Liver (tissue), 9 donors: ENCODE data around the gene BNIPL. TPM values are rescaled to one million over a fixed set of nuclear protein-coding genes. Genes with fewer than 3 reads are reported as not detected.

Experiments used
- DNase-seq: peaks from one replicate; pipeline ENCODE4 v3.0.0-alpha.2; 2017; ENCODE audit warnings: low spot score
- H3K27ac ChIP-seq, 2 donors: one replicate each; pipeline ENCODE4 v1.7.0; 2013; ENCODE audit warnings: inconsistent platforms in 2 of 2, low read length in 2 of 2, control low read depth in 1 of 2, low read depth in 1 of 2, mild to moderate bottlenecking in 1 of 2
- H3K27me3 ChIP-seq, 4 donors: one replicate each; pipeline versions ENCODE4 v1.6.1 to v1.7.0; 2013; ENCODE audit warnings: low read length in 3 of 4, inconsistent platforms in 1 of 4, mild to moderate bottlenecking in 1 of 4, moderate library complexity in 1 of 4; ENCODE audit not compliant: control insufficient read depth in 4 of 4, insufficient read depth in 4 of 4
- H3K36me3 ChIP-seq, 4 donors: one replicate each; pipeline versions ENCODE4 v1.6.1 to v1.7.0; 2013; ENCODE audit warnings: low read length in 3 of 4, mild to moderate bottlenecking in 3 of 4, low read depth in 1 of 4, moderate library complexity in 1 of 4; ENCODE audit not compliant: control insufficient read depth in 4 of 4, insufficient read depth in 3 of 4
- H3K4me1 ChIP-seq, 4 donors: one replicate each; pipeline versions ENCODE4 v1.6.1 to v1.7.0; 2013; ENCODE audit warnings: low read length in 3 of 4, mild to moderate bottlenecking in 3 of 4, moderate library complexity in 1 of 4; ENCODE audit not compliant: control insufficient read depth in 4 of 4, insufficient read depth in 4 of 4
- H3K4me3 ChIP-seq, 3 donors: one replicate each; pipeline versions ENCODE4 v1.6.1 to v1.7.0; 2013; ENCODE audit warnings: low read length in 3 of 3, control low read depth in 1 of 3, low read depth in 1 of 3, mild to moderate bottlenecking in 1 of 3
- H3K9ac ChIP-seq, 2 donors: one replicate each; pipeline ENCODE4 v1.7.0; 2013; ENCODE audit warnings: low read length in 2 of 2, mild to moderate bottlenecking in 2 of 2, moderate library complexity in 2 of 2, control low read depth in 1 of 2, low read depth in 1 of 2
- H3K9me3 ChIP-seq, 4 donors: one replicate each; pipeline versions ENCODE4 v1.6.1 to v1.7.0; 2013; ENCODE audit warnings: low read length in 3 of 4; ENCODE audit not compliant: control insufficient read depth in 4 of 4
- EGR1 ChIP-seq, 2 donors: IDR thresholded peaks; 2 replicates each; pipeline ENCODE4 v1.6.1; 2016 to 2018; ENCODE audit warnings: antibody characterized with exemption in 2 of 2, low read depth in 2 of 2
- FOXA1 ChIP-seq: IDR thresholded peaks from 2 replicates; pipeline ENCODE4 v1.6.1; 2016; ENCODE audit warnings: antibody characterized with exemption
- HNF4A ChIP-seq, 2 donors: conservative IDR thresholded peaks; 2 replicates each; pipeline ENCODE4 v1.6.1; 2016; ENCODE audit warnings: antibody characterized with exemption in 2 of 2, mild to moderate bottlenecking in 2 of 2
- JUND ChIP-seq, 2 donors: IDR thresholded peaks; 2 replicates each; pipeline ENCODE4 v1.6.1; 2016; ENCODE audit warnings: antibody characterized with exemption in 2 of 2
- NR2F2 ChIP-seq: IDR thresholded peaks from 2 replicates; pipeline ENCODE4 v1.6.1; 2016; ENCODE audit warnings: antibody characterized with exemption
- RAD21 ChIP-seq, 2 donors: IDR thresholded peaks; 2 replicates each; pipeline ENCODE4 v1.6.1; 2016; ENCODE audit warnings: antibody characterized with exemption in 2 of 2, mild to moderate bottlenecking in 2 of 2
- RXRA ChIP-seq, 2 donors: IDR thresholded peaks; 2 replicates each; pipeline ENCODE4 v1.6.1; 2017 to 2018; ENCODE audit warnings: antibody characterized with exemption in 2 of 2, mild to moderate bottlenecking in 1 of 2
- SP1 ChIP-seq: IDR thresholded peaks from 2 replicates; pipeline ENCODE4 v1.6.1; 2018; ENCODE audit warnings: antibody characterized with exemption, mild to moderate bottlenecking
- TAF1 ChIP-seq: conservative IDR thresholded peaks from 2 replicates; pipeline ENCODE4 v1.6.1; 2016; ENCODE audit warnings: antibody characterized with exemption, mild to moderate bottlenecking
- YY1 ChIP-seq: IDR thresholded peaks from 2 replicates; pipeline ENCODE4 v1.6.1; 2016; ENCODE audit warnings: antibody characterized with exemption, mild to moderate bottlenecking
- WGBS: extraction: QIAGEN DNeasy Blood & Tissue Kit; methylation state at CpG from one replicate; pipeline ENCODE4 v1.1.7; 2013; 5-methylcytosine and 5-hydroxymethylcytosine counted together
- polyA plus RNA-seq, 2 donors: library from polyadenylated mRNA; stranded (reverse) in 1 of 2; unstranded in 1 of 2; fragments of 200-250 nt in 1 of 2; fragments of >200 nt in 1 of 2; fragmentation: Nextera tagmentation in 1 of 2; extraction: Ambion mirVana in 1 of 2; gene quantifications; one replicate each; pipeline versions ENCODE4 v1.2.1 to v1.2.3, GENCODE V29; 2013 to 2015
- total RNA-seq, 2 donors: library from RNA; depleted of rRNA; stranded (reverse); fragments of >200 nt; gene quantifications; one replicate each; pipeline ENCODE4 v1.2.3, GENCODE V29; 2014
- TF ChIP-seq, protein P1 (sequence below): IDR thresholded peaks from 2 replicates; pipeline ENCODE4 v1.6.1; 2016; ENCODE audit warnings: antibody characterized with exemption, mild to moderate bottlenecking
- TF ChIP-seq, protein P2 (sequence below): IDR thresholded peaks from 2 replicates; pipeline ENCODE4 v1.6.1; 2016; ENCODE audit warnings: antibody characterized with exemption
- TF ChIP-seq, protein P3 (sequence below): fragments of 150-350 bp; IDR thresholded peaks from 2 replicates; pipeline ENCODE4 v1.5.1; 2017; ENCODE audit warnings: improper control_type of control experiment, low read depth, low read length; ENCODE audit not compliant: missing input control
- TF ChIP-seq, protein P4 (sequence below): IDR thresholded peaks from 2 replicates; pipeline ENCODE4 v1.6.1; 2016; ENCODE audit warnings: antibody characterized with exemption
- TF ChIP-seq, protein P5 (sequence below): IDR thresholded peaks from 2 replicates; pipeline ENCODE4 v1.6.1; 2016; ENCODE audit warnings: antibody characterized with exemption
- donor health status: healthy.
- donor health status: healthy.
- donor health status: healthy.
- donor health status: healthy.
- donor health status: healthy.

BNIPL gene
- total and polyA plus RNA-seq, 4 donors, result 0.09 to 0.84 (median 0.14) TPM

DNA sequence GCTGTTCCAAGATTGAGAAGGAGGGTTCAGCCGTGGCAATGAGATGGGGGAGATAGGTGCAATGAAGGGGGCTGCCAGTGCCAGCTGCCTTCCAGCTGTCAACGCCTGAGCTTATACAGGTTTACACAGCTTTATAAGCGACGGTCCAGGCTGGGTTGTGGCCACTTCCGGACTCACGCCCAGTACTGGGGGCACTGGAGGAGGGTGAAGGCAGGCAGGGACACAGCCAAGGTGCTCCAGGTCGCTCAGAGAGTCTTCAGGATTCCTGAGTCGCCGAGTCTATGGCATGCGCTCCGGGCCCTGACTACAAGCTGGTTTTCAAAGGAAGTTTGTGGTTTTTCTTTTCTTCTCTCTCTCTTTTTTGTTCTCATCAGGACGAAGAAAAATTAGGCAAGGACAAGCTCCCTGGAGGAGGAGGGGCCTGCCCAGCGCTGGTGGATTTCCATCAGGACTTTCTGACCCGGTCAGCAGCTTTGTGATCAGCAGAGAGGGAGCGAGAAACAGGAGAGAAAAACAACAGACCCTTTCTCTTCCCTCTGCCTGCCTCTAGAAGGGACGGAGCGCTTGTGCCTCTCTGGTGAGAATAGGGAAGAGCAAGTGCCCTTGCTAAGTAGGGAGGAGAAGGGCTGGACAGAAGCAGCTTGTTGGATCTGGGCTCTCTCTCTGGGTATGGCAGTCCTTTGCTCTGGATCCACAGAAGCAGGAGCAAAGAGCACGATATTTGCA is 29.9 kb upstream of the BNIPL start, which contains the start of gene MINDY1:
MINDY1 (minus strand) TSS at position 576 of the 726 bp plus-strand sequence. CDS start 4,285 bp downstream, outside the sequence.
- Histone ChIP-seq H3K4me1 (peaks cover 18 to 67% (median 53%) of the 10 kb centered on the region in 4 donors), H3K9me3 (no peaks in the 10 kb centered on the region), H3K9ac (peak within 1 kb of the TSS; percentile 34 to 79), H3K4me3 (peak within 1 kb of the TSS; percentile 33 to 84 (median 61)), H3K36me3 (peaks cover 0 to 11% (median 4%) of the 10 kb centered on the region in 4 donors), H3K27me3 (no peaks in the 10 kb centered on the region), H3K27ac (peak within 1 kb of the TSS; percentile 84)
- WGBS, result under 1% methylated on average over 18 of the region's 18 CpGs
- DNase-seq, result peak; percentile 65
- TF ChIP-seq JUND (IDR thresholded peaks at IDR 0.05) (peak in 1 of 2 donors; percentile 21), FOXA1 (no peak), HNF4A (conservative IDR thresholded peaks at IDR 0.05) (peak; percentile 59 to 72), TAF1 (peak; percentile 91), EGR1 (IDR thresholded peaks at IDR 0.05; ENCODE audit: low read depth in 2 of 2) (no peak), RXRA (IDR thresholded peaks at IDR 0.05) (peak; percentile 49 to 53), YY1 (peak; percentile 62), RAD21 (IDR thresholded peaks at IDR 0.05) (peak; percentile 56 to 74), SP1 (peak; percentile 55)
- TF ChIP-seq, protein P1, sequence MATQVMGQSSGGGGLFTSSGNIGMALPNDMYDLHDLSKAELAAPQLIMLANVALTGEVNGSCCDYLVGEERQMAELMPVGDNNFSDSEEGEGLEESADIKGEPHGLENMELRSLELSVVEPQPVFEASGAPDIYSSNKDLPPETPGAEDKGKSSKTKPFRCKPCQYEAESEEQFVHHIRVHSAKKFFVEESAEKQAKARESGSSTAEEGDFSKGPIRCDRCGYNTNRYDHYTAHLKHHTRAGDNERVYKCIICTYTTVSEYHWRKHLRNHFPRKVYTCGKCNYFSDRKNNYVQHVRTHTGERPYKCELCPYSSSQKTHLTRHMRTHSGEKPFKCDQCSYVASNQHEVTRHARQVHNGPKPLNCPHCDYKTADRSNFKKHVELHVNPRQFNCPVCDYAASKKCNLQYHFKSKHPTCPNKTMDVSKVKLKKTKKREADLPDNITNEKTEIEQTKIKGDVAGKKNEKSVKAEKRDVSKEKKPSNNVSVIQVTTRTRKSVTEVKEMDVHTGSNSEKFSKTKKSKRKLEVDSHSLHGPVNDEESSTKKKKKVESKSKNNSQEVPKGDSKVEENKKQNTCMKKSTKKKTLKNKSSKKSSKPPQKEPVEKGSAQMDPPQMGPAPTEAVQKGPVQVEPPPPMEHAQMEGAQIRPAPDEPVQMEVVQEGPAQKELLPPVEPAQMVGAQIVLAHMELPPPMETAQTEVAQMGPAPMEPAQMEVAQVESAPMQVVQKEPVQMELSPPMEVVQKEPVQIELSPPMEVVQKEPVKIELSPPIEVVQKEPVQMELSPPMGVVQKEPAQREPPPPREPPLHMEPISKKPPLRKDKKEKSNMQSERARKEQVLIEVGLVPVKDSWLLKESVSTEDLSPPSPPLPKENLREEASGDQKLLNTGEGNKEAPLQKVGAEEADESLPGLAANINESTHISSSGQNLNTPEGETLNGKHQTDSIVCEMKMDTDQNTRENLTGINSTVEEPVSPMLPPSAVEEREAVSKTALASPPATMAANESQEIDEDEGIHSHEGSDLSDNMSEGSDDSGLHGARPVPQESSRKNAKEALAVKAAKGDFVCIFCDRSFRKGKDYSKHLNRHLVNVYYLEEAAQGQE, result peak; percentile 91
- TF ChIP-seq, protein P2, sequence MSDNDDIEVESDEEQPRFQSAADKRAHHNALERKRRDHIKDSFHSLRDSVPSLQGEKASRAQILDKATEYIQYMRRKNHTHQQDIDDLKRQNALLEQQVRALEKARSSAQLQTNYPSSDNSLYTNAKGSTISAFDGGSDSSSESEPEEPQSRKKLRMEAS, result no peak
- TF ChIP-seq, protein P3, sequence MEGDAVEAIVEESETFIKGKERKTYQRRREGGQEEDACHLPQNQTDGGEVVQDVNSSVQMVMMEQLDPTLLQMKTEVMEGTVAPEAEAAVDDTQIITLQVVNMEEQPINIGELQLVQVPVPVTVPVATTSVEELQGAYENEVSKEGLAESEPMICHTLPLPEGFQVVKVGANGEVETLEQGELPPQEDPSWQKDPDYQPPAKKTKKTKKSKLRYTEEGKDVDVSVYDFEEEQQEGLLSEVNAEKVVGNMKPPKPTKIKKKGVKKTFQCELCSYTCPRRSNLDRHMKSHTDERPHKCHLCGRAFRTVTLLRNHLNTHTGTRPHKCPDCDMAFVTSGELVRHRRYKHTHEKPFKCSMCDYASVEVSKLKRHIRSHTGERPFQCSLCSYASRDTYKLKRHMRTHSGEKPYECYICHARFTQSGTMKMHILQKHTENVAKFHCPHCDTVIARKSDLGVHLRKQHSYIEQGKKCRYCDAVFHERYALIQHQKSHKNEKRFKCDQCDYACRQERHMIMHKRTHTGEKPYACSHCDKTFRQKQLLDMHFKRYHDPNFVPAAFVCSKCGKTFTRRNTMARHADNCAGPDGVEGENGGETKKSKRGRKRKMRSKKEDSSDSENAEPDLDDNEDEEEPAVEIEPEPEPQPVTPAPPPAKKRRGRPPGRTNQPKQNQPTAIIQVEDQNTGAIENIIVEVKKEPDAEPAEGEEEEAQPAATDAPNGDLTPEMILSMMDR, result peak; percentile 40
- TF ChIP-seq, protein P4, sequence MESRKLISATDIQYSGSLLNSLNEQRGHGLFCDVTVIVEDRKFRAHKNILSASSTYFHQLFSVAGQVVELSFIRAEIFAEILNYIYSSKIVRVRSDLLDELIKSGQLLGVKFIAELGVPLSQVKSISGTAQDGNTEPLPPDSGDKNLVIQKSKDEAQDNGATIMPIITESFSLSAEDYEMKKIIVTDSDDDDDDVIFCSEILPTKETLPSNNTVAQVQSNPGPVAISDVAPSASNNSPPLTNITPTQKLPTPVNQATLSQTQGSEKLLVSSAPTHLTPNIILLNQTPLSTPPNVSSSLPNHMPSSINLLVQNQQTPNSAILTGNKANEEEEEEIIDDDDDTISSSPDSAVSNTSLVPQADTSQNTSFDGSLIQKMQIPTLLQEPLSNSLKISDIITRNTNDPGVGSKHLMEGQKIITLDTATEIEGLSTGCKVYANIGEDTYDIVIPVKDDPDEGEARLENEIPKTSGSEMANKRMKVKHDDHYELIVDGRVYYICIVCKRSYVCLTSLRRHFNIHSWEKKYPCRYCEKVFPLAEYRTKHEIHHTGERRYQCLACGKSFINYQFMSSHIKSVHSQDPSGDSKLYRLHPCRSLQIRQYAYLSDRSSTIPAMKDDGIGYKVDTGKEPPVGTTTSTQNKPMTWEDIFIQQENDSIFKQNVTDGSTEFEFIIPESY, result no peak

DNA sequence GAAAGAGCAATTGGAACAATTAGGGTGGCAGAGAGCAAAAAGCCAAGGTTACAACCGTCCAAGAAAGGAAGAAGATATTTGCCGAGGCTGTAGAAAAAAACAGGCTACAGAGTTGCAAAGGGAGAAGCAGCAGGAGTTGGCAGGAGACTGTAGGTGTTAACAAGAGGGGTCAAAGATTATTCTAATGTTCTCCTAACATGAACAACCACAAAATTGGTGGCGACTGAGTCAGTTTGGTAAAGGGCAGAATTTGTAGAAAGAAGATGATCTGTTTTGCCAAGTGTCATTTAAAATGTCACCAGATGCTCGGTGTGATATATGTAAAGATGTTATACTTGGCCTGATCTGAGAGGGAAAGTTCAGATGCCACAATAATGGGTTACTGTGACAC is 28.5 kb upstream of the BNIPL start:
- no peaks in the 10 kb centered on the region for H3K36me3 ChIP-seq
- H3K9ac ChIP-seq, result peak overlapping the region in 1 of 2 donors; percentile 64
- peaks cover 18 to 68% (median 61%) of the 10 kb centered on the region in 4 donors for H3K4me1 ChIP-seq
- H3K9me3 ChIP-seq, result no peaks in the 10 kb centered on the region
- no peak for DNase-seq
- H3K27me3 ChIP-seq, result no peaks in the 10 kb centered on the region
- H3K27ac ChIP-seq, result peak overlapping the region; percentile 84
- WGBS, result 6% methylated on average over 4 of the region's 4 CpGs
- peak overlapping the region in 1 of 3 donors; percentile 78 for H3K4me3 ChIP-seq
- TF ChIP-seq FOXA1, result no peak
- no peak for TF ChIP-seq EGR1 (IDR thresholded peaks at IDR 0.05; ENCODE audit: low read depth in 2 of 2)
- TF ChIP-seq SP1, result no peak
- TF ChIP-seq YY1, result no peak
- TF ChIP-seq TAF1, result no peak
- TF ChIP-seq RXRA (IDR thresholded peaks at IDR 0.05), result no peak
- TF ChIP-seq, protein P3, result no peak
- no peak for TF ChIP-seq HNF4A (conservative IDR thresholded peaks at IDR 0.05)
- TF ChIP-seq, protein P5, sequence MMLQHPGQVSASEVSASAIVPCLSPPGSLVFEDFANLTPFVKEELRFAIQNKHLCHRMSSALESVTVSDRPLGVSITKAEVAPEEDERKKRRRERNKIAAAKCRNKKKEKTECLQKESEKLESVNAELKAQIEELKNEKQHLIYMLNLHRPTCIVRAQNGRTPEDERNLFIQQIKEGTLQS, result no peak
- TF ChIP-seq RAD21 (IDR thresholded peaks at IDR 0.05), result no peak
- no peak for TF ChIP-seq NR2F2
- TF ChIP-seq, protein P1, result no peak
